IPS-18a (cell line): ENCODE data around the gene KDM2B.

Experiments used
- H3K27ac ChIP-seq: one replicate; pipeline ENCODE4 v1.5.1; 2013; ENCODE audit warnings: low read length
- H3K27me3 ChIP-seq: one replicate; pipeline ENCODE4 v1.6.1; 2013; ENCODE audit warnings: mild to moderate bottlenecking, low read length; ENCODE audit not compliant: control insufficient read depth, insufficient read depth
- H3K36me3 ChIP-seq: one replicate; pipeline ENCODE4 v1.6.1; 2013; ENCODE audit warnings: low read depth, low read length; ENCODE audit not compliant: control insufficient read depth
- H3K4me1 ChIP-seq: one replicate; pipeline ENCODE4 v1.6.1; 2013; ENCODE audit warnings: low read depth, low read length; ENCODE audit not compliant: control insufficient read depth
- H3K4me3 ChIP-seq: one replicate; pipeline ENCODE4 v1.5.1; 2013; ENCODE audit warnings: low read length
- H3K9ac ChIP-seq: one replicate; pipeline ENCODE4 v1.6.1; 2013; ENCODE audit warnings: mild to moderate bottlenecking, low read length, moderate library complexity
- H3K9me3 ChIP-seq: one replicate; pipeline ENCODE4 v1.6.1; 2013; ENCODE audit warnings: low read depth, low read length; ENCODE audit not compliant: control insufficient read depth

Gene KDM2B

DNA sequence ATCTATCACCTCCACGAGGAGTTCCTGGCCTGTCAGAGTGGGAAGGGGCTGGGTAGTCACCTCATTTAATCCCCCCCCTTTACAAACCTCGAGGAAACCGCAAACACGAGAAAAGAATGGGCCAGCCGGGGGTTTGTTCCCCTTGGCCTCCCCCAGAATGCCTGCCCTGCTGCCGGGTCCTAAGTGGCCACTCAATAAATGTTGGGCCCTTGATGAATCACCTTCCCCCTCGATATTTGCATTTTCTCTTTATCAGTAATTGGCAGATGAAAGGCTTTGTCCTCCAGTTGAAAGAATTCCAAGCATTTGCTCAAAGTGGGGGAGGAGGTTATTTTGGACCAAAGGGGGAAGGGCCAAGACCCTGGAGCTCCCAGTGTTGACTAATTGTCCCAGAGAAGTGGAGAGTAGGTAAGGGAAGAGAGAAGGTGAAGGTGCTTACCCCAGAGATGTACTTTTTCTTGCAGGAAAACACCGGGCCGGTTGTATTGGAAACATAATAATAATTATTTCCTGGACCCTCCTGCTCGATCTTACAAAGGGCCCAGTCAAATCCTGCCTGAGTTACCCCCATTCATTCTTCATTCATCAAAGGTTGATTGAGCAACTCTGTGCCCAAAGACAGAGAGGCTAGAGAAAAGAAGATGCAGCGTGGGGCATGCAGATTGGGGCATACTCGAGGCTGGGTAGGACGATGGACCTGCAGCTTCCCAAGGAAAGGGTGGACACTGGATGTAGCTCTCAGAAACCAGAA, 1.9 kb upstream of the KDM2B start:
- no peaks in the 10 kb centered on the region for H3K9me3 ChIP-seq
- peak overlapping the region; percentile 86 for H3K27ac ChIP-seq
- H3K27me3 ChIP-seq = no peaks in the 10 kb centered on the region
- H3K4me1 ChIP-seq = peaks cover 22% of the 10 kb centered on the region
- H3K4me3 ChIP-seq = peak overlapping the region; percentile 72
- H3K9ac ChIP-seq = peak overlapping the region; percentile 91
- H3K36me3 ChIP-seq = no peaks in the 10 kb centered on the region

DNA sequence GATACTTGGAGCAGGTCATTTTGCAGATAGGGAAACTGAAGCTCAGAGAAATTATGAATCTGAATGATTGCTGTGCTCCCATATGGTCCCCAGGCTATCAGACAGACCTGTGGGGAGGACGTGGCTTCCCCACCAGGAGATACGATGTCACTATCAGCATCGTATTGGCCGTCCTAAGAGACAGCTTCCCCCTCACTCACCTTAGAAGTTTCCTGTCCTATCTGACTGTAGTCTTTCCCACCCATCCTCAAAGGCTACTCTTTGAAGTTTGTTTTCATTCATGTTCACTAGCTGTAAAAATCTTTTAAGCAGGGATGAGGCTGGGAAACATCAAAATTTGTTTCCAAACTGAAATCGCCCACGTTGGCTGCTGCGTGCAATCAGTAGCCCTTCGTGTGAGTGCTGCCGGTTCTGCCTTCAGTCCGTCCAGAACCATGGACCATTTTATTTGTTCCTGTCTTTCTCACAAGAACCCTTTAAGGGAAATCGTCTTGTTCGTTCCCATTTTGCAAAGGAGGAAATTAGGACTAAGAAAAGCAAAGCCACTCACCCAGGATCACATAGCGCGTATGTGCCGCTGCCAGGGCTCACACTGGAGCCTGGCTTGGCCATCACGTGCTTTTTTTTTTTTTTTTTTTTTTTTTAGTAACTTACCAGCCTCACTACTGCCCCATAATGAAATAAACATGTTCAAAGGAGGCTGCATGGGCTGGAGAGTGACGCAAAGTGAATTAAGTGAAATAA, 1.0 kb upstream of the KDM2B start:
- no peaks in the 10 kb centered on the region for H3K36me3 ChIP-seq
- peak overlapping the region; percentile 72 for H3K4me3 ChIP-seq
- peak overlapping the region; percentile 91 for H3K9ac ChIP-seq
- H3K27me3 ChIP-seq = no peaks in the 10 kb centered on the region
- peak overlapping the region; percentile 86 for H3K27ac ChIP-seq
- H3K9me3 ChIP-seq = no peaks in the 10 kb centered on the region
- H3K4me1 ChIP-seq = peaks cover 29% of the 10 kb centered on the region

- H3K4me3 ChIP-seq = peak overlapping the region; percentile 72
- H3K36me3 ChIP-seq = peaks cover 6% of the 10 kb centered on the region
- H3K4me1 ChIP-seq = peaks cover 45% of the 10 kb centered on the region
- H3K27ac ChIP-seq = peak overlapping the region; percentile 91
- H3K9ac ChIP-seq = peak overlapping the region; percentile 91
- no peaks in the 10 kb centered on the region for H3K27me3 ChIP-seq
- no peaks in the 10 kb centered on the region for H3K9me3 ChIP-seq
Observed at GRCh38 chr12:121579981-121580868, 598 bp downstream of the KDM2B start.

DNA sequence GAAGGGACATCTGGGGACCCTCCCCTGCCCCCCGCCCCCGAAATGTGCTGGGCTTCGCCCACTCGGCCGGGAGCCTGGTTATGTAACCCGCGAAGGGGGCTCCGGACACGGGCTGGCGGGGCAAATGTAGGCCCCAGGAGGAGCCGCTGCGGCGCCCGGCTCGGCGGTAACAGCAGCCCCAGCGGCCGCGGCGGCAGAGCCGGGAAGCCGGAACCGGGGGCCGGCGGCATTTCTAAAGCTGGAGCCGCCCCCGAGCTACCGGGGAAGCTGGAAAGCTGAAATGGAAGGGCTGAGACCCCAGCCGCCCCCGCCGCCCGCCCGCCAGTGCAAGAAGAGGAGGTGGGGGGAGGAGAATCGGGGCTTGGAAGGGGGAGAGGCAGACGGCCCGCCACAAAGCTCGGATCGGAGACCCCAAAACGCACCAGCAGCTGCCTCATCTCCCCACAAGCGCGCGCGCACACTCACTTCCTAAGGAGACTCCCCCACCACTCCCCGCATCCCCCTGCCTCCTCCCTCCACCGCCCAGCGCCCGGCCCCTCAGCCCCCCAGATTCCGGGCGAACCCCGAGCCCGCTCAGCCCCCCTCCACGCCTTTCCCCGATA, 1.5 kb downstream of the KDM2B start:
- Histone ChIP-seq H3K9ac (peak overlapping the region; percentile 91), H3K36me3 (peaks cover 16% of the 10 kb centered on the region), H3K4me3 (peak overlapping the region; percentile 72), H3K4me1 (peaks cover 48% of the 10 kb centered on the region), H3K27ac (peak overlapping the region; percentile 91), H3K9me3 (no peaks in the 10 kb centered on the region), H3K27me3 (no peaks in the 10 kb centered on the region)

GRCh38 chr12:121578230-121579189, 2.3 kb downstream of the KDM2B start:
- peak overlapping the region; percentile 91 for H3K9ac ChIP-seq
- no peaks in the 10 kb centered on the region for H3K27me3 ChIP-seq
- H3K36me3 ChIP-seq = peaks cover 23% of the 10 kb centered on the region
- H3K4me3 ChIP-seq = peak overlapping the region; percentile 72
- peaks cover 42% of the 10 kb centered on the region for H3K4me1 ChIP-seq
- H3K27ac ChIP-seq = peak overlapping the region; percentile 62
- no peaks in the 10 kb centered on the region for H3K9me3 ChIP-seq

DNA sequence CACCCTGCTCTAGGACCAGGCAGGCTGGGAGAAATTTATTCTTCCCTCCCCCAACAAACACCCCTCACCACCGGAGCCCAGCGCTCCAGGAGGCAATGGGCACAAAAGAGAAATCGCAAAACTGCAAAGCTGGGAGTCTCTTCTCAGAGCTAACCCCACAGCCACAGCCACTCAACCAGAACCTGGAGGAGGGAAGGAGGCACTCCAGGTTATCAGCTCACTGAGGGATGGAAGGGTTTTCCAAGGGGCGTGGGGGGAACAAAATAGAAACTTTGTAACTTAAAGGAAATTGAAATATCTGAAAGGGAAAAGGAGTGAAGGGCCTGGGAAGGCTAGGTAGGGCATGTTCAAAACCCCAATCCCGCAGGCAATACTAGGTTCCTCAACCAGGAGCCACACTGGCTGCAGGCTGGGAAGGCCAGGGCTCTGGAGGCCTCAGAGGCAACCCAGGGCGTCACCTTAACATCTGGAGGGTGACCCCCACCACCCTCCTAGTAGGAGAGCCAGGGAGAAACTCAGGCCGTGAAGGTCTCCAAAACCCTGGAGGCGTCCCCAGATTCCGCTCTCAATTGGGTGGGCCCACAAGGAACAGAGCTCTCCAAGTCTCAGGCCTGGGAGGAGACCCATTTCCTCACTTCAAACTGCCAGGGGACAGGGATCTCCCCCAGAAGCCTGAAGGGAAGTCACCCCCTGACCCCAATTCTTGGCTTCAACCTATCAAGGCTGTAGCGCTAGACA, 3.2 kb downstream of the KDM2B start:
- peaks cover 23% of the 10 kb centered on the region for H3K36me3 ChIP-seq
- peak overlapping the region; percentile 72 for H3K4me3 ChIP-seq
- H3K9me3 ChIP-seq = no peaks in the 10 kb centered on the region
- peaks cover 35% of the 10 kb centered on the region for H3K4me1 ChIP-seq
- no peaks in the 10 kb centered on the region for H3K27me3 ChIP-seq
- H3K27ac ChIP-seq = peak overlapping the region; percentile 62
- H3K9ac ChIP-seq = peak overlapping the region; percentile 91

DNA sequence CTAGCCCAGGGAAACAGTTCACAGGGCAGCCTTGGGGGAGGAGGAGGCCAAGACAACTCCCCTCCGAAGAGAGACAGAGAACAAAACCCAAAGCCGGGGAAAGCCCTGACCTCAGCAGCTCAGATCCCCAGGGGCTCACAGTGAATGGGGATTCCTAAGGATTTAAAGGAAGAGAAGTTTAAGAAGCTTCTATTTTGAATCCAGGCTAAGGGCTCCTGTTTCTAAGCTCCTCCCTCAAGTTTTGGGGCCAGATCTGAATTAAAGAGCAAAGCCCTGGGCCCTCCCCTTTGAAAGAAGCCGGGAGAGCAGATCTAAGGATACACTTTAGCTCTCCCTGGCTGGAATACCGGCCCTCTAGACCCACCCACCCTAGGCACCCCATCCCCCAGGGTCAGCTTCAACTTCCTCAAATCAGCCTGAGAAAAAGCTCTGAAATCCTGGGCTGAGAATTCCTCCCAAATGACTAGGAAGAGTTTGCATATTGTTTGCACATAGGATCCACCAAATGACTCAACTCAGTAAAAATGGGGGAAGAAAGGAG, 3.9 kb downstream of the KDM2B start:
- Histone ChIP-seq H3K4me1 (peaks cover 34% of the 10 kb centered on the region), H3K9me3 (no peaks in the 10 kb centered on the region), H3K27ac (peak overlapping the region; percentile 78), H3K9ac (peak overlapping the region; percentile 91), H3K36me3 (peaks cover 29% of the 10 kb centered on the region), H3K27me3 (no peaks in the 10 kb centered on the region), H3K4me3 (peak overlapping the region; percentile 72)

- peak overlapping the region; percentile 78 for H3K27ac ChIP-seq
- no peaks in the 10 kb centered on the region for H3K9me3 ChIP-seq
- H3K9ac ChIP-seq = peak overlapping the region; percentile 91
- no peaks in the 10 kb centered on the region for H3K27me3 ChIP-seq
- H3K4me1 ChIP-seq = peaks cover 28% of the 10 kb centered on the region
- peaks cover 37% of the 10 kb centered on the region for H3K36me3 ChIP-seq
- H3K4me3 ChIP-seq = peak overlapping the region; percentile 72
Observed at GRCh38 chr12:121575952-121576625, 4.7 kb downstream of the KDM2B start.

DNA sequence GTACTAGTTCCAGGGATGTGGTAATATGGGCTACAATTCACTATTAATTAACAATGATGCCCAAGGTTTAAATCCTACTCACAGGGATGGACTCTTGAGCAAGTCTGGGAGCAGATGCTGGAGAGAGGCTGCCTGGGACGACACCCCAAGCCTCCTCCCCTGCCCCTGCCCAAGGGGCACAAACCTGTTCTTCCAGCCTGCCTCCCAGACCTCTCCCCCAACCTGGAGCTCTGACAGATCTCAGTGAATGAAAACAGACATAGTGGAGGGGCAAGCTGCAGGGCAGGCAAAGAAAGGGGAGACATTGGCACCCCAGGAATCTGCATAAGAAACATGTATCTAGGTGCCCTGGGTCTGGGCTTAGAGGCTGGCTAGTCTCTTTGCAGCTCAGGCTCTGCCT, 5.8 kb downstream of the KDM2B start:
- no peak overlapping the region for H3K9ac ChIP-seq
- no peak overlapping the region for H3K4me3 ChIP-seq
- peaks cover 47% of the 10 kb centered on the region for H3K36me3 ChIP-seq
- peaks cover 28% of the 10 kb centered on the region for H3K4me1 ChIP-seq
- no peak overlapping the region for H3K27ac ChIP-seq
- no peaks in the 10 kb centered on the region for H3K9me3 ChIP-seq
- H3K27me3 ChIP-seq = no peaks in the 10 kb centered on the region
